GM21381 (cell line): ENCODE measurements around the gene CLEC16A.

ENCODE experiments used
- ATAC-seq: cut with Tn5 transposase; IDR thresholded peaks from one replicate; pipeline ENCODE4 v1.9.1; 2021; ENCODE audit warnings: mild to moderate bottlenecking, moderate library complexity; ENCODE audit not compliant: unreplicated experiment

Gene CLEC16A, protein sequence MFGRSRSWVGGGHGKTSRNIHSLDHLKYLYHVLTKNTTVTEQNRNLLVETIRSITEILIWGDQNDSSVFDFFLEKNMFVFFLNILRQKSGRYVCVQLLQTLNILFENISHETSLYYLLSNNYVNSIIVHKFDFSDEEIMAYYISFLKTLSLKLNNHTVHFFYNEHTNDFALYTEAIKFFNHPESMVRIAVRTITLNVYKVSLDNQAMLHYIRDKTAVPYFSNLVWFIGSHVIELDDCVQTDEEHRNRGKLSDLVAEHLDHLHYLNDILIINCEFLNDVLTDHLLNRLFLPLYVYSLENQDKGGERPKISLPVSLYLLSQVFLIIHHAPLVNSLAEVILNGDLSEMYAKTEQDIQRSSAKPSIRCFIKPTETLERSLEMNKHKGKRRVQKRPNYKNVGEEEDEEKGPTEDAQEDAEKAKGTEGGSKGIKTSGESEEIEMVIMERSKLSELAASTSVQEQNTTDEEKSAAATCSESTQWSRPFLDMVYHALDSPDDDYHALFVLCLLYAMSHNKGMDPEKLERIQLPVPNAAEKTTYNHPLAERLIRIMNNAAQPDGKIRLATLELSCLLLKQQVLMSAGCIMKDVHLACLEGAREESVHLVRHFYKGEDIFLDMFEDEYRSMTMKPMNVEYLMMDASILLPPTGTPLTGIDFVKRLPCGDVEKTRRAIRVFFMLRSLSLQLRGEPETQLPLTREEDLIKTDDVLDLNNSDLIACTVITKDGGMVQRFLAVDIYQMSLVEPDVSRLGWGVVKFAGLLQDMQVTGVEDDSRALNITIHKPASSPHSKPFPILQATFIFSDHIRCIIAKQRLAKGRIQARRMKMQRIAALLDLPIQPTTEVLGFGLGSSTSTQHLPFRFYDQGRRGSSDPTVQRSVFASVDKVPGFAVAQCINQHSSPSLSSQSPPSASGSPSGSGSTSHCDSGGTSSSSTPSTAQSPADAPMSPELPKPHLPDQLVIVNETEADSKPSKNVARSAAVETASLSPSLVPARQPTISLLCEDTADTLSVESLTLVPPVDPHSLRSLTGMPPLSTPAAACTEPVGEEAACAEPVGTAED

DNA sequence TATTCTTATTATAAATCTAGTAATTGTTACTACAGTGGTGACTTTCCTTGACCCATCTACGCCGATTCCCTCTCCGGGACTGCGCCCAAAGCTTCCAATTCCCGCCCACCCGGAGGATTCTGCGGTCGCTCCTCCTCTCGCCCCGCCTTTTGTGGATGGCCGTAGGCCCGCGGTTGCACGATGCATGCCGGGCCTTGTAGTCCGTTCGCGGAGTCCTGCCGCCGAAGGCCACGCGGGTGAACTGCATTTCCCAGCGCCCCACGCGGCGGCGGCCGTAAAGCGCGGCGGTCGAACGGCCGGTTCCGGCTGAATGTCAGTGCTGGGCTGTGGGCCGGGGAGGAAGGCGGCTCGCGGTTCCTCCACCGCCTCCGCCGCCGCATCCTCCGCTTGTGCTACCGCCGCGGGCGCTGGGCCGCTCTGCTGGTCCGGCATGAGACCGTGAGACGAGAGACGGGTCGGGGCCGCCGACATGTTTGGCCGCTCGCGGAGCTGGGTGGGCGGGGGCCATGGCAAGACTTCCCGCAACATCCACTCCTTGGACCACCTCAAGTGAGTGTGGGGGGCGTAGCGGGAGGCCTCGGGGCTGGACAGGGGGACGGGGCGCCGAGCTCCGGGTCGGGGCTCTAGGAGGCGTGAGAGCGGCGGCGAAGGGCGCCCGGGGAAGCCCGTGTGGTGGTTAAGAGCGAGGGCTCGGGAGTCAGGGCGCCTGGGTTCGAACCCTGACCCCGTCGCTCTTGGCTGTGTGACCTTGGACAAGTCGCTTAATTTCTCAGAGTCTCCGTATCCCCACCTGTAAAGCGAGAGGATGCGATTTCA, at the start of gene CLEC16A:
Gene CLEC16A (plus strand): TSS at position 316 of the 816 bp plus-strand sequence. CDS start 154 bp downstream, at position 470.
- peak; percentile 60 for ATAC-seq

DNA sequence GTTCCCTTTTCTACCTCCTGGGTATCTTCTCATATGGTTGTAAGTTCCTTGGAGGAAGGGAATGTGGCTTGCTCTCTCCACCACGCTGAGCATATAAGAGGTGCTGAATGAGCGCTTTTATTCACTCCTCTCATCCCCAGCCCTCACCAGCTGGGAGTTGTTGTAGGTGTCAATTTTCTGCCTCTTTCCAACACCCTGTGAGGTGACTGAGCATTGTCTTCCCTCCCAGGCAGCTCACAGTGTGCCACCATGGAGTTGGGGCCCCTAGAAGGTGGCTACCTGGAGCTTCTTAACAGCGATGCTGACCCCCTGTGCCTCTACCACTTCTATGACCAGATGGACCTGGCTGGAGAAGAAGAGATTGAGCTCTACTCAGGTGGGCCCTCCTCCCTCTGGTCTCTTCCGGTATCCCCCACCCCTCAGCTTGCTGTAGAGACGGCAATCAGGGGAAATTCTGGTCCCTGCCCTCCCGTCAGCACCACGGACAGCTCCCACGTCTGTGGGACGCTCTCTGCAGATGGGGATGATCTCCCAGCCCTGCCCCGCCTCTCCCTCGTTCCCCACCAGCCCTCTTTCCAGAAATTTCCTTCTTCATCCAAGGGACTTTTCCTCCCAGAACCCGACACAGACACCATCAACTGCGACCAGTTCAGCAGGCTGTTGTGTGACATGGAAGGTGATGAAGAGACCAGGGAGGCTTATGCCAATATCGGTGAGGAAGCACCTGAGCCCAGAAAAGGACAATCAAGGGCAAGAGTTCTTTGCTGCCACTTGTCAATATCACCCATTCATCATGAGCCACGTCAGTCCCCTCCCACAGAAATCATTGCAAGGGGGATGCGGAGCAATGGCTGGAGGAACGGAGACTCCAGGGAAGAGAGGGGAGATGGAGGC, 49.1 kb upstream of the CLEC16A start:
- no peak for ATAC-seq

DNA sequence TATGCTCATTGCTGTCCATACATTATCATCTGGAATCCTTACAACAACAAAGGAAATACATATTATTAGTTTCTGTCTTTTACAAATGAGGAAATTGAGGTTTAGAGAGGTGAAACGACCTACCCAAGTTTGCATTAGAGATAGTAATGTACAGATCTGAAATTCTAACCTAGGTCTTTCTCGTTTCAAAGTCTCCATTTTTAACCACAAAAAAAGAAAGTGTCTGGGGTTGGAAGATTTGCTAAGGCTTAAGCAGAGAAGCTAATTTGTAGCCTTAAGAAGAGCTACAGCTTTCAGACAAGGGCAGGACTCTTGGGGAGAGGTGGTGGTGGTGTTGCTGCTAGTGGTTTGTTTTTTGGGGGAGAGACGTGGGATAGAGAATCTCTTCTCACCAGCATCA, 48.2 kb upstream of the CLEC16A start:
- ATAC-seq = no peak

DNA sequence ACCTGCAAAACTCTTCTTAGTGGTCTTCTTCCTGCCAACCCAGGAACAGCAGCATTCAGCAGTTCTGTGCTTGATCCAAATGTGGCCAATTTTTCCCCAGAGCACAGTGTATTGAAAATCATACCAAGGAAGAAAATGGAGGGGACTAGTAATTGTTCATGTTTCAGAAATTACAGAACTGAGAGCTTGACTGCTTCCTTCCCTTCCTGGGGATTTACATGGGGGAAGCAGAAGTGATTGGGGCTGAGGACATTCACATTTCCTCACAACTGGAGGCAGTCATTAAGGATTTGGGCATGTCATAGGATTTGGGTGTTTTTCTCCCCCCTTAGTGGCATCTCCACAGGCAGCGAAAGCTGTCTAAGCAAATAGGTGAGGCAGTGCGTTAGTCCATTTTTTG, 47.6 kb upstream of the CLEC16A start:
- no peak for ATAC-seq

DNA sequence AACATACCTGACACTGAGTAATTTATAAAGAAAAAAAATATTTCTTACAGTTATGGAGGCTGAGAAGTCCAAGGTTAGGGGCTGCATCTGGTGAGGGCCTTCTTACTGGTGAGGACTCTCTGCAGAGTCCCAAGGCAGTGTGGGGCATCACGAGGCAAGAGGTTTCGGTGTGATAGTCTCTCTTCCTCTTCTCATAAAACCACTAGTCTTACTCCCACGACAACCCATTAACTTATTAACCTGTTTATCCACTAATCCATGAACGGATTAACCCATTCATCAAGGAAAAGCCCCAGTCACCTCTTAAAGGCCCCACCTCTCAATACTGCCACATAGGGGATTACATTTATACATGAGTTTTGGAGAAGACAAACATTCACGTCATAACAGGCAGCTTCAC, 47.2 kb upstream of the CLEC16A start:
- peak; percentile 50 for ATAC-seq

DNA sequence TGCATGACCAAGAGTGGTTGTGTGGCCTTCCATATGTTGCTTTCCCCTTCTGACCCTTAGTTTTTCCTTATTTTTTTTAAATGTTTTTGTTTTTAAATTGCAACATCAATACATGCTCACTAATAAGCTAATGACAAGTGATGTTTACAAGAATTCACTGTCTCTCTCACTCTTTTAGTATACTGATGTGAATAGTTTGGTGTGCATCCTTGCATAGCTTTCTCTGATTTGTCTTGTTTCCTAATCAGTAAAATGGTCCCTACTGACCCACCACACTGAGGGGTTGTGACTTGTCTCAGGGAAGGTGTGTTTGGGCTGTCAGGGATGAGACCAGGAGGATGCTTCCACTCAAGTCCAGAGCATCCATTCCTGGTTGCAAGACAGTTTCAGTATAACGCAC, 41.4 kb upstream of the CLEC16A start:
- ATAC-seq = no peak

DNA sequence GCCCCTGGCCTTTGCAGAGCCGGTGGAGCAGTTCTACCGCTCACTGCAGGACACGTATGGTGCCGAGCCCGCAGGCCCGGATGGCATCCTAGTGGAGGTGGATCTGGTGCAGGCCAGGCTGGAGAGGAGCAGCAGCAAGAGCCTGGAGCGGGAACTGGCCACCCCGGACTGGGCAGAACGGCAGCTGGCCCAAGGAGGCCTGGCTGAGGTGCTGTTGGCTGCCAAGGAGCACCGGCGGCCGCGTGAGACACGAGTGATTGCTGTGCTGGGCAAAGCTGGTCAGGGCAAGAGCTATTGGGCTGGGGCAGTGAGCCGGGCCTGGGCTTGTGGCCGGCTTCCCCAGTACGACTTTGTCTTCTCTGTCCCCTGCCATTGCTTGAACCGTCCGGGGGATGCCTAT, 37.9 kb upstream of the CLEC16A start:
- ATAC-seq = no peak

DNA sequence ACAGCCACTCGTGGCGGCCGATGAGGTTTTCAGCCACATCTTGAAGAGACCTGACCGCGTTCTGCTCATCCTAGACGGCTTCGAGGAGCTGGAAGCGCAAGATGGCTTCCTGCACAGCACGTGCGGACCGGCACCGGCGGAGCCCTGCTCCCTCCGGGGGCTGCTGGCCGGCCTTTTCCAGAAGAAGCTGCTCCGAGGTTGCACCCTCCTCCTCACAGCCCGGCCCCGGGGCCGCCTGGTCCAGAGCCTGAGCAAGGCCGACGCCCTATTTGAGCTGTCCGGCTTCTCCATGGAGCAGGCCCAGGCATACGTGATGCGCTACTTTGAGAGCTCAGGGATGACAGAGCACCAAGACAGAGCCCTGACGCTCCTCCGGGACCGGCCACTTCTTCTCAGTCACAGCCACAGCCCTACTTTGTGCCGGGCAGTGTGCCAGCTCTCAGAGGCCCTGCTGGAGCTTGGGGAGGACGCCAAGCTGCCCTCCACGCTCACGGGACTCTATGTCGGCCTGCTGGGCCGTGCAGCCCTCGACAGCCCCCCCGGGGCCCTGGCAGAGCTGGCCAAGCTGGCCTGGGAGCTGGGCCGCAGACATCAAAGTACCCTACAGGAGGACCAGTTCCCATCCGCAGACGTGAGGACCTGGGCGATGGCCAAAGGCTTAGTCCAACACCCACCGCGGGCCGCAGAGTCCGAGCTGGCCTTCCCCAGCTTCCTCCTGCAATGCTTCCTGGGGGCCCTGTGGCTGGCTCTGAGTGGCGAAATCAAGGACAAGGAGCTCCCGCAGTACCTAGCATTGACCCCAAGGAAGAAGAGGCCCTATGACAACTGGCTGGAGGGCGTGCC, 37.2 kb upstream of the CLEC16A start:
- no peak for ATAC-seq

DNA sequence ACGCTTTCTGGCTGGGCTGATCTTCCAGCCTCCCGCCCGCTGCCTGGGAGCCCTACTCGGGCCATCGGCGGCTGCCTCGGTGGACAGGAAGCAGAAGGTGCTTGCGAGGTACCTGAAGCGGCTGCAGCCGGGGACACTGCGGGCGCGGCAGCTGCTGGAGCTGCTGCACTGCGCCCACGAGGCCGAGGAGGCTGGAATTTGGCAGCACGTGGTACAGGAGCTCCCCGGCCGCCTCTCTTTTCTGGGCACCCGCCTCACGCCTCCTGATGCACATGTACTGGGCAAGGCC, 36.7 kb upstream of the CLEC16A start:
- ATAC-seq = no peak

DNA sequence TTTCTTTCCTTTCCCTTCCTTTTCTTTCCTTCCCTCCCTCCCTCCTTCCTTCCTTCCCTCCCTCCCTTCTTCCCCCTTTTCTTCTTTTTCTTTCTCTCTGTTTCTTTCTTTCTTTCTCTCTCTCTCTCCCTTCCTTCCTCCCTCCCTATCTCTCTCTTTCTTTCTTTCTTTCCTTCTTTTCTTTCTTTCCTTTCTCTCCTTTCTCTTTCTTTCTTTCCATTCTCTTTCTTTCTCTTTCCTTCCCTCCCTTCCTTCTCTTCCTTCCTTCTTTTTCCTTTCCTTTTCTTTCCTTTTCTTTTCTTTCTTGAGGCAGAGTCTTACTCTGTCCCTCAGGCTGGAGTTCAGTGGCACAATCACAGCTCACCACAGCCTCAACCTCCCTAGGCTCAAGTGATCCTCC, 33.1 kb upstream of the CLEC16A start:
- ATAC-seq = no peak

DNA sequence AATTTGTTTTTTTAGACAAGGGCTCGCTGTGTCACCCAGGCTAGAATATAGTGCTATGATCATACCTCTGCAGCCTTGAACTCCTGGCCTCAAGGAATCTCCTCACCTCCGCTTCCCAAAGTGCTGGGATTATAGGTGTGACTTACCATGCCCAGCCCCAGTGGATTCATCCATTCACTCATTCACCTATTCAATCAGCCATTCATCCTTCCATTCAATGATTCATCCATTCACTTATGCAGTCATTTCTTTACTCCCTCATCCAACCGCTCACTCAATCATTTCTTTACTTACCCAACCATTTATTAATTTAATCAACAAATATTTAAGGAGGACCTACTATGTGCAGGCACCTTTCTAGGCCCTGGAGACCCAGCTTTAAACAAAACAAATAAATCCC, 27.8 kb upstream of the CLEC16A start:
- ATAC-seq = no peak

DNA sequence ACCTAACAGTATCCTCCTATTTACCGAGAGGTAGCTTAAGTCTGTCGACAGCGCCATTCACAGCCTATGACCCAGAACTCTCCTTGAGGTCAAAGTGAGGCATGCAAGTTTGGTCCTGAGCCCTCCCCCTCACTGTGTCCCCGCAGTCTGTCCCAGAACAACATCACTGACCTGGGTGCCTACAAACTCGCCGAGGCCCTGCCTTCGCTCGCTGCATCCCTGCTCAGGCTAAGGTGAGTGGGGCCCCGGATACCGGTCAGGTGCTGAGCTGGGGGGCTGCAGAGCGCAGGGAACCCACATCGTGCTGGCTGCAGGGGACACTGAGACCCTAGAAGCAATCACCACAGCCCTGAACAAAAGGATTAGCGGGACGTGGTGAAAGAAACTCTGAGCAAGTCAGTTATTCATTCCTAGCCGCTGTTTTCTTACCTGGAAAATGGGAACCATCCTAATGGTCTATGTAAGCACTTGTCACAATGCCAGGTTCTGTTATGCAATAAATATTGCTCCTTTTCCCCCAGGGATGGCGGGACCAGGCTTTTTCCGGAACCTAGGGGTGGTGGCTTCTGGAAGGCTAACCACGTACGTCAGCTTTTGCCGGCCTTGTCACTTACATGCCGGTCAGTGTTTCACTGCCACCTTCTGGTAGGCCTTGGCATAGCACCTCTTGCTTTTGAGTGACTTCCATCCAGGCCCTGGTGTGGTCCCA, 25.9 kb upstream of the CLEC16A start:
- no peak for ATAC-seq

DNA sequence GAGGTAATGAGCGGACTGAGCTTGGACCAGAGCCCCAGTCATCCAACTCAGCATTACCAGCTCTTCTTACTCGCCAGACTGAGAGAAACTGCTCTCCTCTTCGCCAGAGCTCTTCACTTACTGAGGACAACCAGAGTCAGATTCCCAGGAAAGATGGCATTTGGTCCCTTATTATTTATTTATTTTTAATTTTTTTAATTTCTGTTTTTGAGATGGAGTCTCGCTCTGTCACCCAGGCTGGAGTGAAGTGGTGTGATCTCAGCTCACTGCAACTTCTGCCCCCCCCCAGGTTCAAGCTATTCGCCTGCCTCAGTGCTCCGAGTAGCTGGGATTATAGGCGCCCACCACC, 25.4 kb upstream of the CLEC16A start:
- ATAC-seq = no peak

DNA sequence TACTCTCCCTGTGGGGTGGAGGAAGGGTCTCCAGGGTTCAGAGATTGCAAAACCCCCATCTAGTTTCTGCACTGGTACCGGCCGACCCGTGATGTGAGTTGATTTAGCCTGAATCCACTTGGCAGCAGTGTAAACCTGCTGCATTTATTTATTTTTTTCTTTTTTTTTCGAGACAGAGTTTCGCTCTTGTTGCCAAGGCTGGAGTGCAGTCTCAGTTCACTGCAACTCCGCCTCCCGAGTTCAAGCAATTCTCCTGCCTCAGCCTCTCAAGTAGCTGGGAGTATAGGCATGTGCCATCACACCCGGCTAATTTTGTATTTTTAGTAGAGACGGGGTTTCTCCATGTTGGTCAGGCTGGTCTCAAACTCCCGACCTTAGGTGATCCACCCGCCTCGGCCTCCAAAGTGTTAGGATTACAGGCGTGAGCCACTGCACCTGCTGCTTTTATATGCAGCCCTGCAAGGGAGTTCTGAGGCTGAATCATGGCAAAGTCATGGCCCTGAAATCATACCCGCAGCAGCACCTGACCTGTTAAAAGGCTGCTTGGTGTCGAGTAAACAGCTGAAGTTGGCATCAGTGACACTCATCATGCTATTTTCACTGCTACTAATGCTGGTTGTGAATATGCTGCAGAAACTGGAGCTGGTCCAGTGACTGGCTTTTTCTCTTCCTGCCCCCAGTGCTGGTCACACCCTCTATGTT, 23.5 kb upstream of the CLEC16A start:
- ATAC-seq = no peak

DNA sequence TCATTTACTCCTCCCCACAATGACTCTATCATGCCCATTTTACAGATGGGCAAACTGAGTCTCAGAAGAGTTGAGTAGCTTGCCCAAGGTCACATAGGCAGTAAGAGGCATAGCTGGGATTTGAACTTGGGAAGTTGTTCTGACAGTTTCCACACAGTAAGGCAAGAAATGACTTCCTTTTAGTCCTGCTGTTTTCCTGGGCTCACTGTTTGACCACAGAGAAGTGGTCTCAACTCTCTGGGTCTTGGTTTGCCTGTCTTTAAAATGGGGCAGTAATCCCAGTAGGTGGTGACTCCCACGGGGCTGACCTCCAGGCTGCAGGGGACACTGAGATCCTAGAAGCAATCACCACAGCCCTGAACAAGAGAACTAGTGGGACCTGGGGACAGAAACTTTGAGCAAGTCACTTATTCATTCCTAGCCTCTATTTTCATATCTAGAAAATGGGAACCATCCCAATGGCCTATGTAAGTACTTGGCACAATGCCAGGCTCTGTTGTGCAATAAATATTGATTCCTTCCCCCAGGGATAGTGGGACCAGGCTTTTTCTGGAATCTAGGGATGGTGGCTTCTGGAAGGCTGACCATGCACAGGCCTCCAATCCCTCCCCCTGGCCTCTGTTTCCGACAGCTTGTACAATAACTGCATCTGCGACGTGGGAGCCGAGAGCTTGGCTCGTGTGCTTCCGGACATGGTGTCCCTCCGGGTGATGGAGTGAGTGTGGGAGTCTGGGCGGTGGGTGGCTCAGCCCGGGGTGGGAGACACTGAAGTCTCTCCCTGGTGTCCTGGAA, 22.6 kb upstream of the CLEC16A start:
- ATAC-seq = no peak

DNA sequence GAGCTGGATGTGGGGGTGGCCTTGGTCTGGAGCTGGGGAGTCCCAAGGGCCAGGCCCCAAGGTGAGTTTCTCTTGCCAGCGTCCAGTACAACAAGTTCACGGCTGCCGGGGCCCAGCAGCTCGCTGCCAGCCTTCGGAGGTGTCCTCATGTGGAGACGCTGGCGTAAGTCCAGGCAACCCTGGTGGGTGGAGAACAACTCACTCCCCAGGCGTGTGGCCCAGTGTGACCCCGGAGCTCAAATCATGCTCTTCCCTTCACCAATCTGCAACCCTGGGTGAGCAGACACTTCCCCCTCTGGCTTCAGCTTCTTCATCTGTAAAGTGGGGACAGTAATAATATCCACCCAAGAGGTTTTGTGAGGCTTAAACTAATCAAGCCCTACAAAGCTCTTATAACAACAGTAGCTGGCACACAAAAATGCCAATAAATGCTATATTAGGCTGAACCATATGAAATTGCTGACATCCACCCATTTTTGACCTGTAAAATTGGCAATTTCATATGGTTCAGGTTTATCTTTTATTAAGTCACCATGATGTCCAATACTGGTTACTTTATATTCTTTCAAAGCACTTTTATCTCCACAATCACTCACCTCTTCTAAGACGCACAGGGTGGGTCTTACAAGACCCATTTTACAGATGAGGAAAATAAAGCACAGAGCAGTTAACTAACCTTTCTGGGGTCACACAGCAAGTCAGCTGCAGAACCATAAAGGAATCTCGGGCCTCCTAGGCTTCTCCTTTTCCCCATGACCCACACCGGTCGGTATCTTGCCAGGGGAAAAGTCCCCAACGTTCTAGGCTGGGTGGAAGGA, 21.8 kb upstream of the CLEC16A start:
- no peak for ATAC-seq
